K562 (cell line): Measurements from ENCODE around the gene SELENOO. TPM values are rescaled to one million over a fixed set of nuclear protein-coding genes. Genes with fewer than 3 reads are reported as not detected.
A peak's percentile ranks its signal among the peaks of the same experiment; 100 is the strongest.

Experiments
- ATAC-seq: fragments of 200-7000 bp; cut with Tn5 transposase; 3 replicates; pipeline ENCODE4 v1.9.1; 2020; ENCODE audit warnings: moderate library complexity
- BruUV-seq: library from RNA; stranded (reverse); fragments of 400-500 nt; replicated peaks from 2 replicates; lab custom pipeline; 2021; lab: Mats Ljungman, UMichigan
- CTCF ChIA-PET: fragments of 300-600 bp; formaldehyde crosslinking; extraction: SDS; loops from one replicate; lab custom pipeline; 2021; ENCODE audit warnings: low intra/inter-chr PET ratio; lab: Yijun Ruan, JAX
- POLR2A ChIA-PET: fragments of 300-600, 350-650 bp; sonication (Branson Sonifier 250); formaldehyde crosslinking; extraction: SDS; loops from one replicate; lab custom pipeline; 2021; ENCODE audit warnings: antibody characterized with exemption, inconsistent platforms; lab: Yijun Ruan, JAX
- DNase-seq, 4 experiments: peaks; one replicate each; pipeline versions ENCODE4 v3.0.0 to v3.0.0-alpha.2; 2011 to 2018; ENCODE audit warnings: low spot score in 3 of 4, mixed read lengths in 3 of 4; ENCODE audit errors: extremely low read depth in 1 of 4
- FAIRE-seq: peaks from 2 replicates; lab custom pipeline; 2011; peaks lifted over from hg19 to GRCh38; lab: Jason Lieb, UNC
- H2AFZ ChIP-seq: 2 replicates; pipeline ENCODE4 v1.6.0; 2011; ENCODE audit warnings: low read depth, low read length, control low read depth, inconsistent platforms
- H3K27ac ChIP-seq: fragments of 200-600 bp; 3 replicates; pipeline ENCODE4 v1.8.0; 2011; ENCODE audit warnings: low read depth, mild to moderate bottlenecking, control low read depth, inconsistent platforms, low read length, moderate library complexity, mixed read lengths; ENCODE audit errors: extremely low read depth
- H3K27me3 ChIP-seq, 2 experiments: fragments of 300-600 bp in 1 of 2; 2 replicates in 1 of 2; 3 replicates in 1 of 2; pipeline versions ENCODE4 v1.6.0 to v1.8.0; 2011; ENCODE audit warnings: inconsistent platforms in 2 of 2, low read length in 2 of 2, mild to moderate bottlenecking in 1 of 2, mixed read lengths in 1 of 2, moderate library complexity in 1 of 2; ENCODE audit not compliant: control insufficient read depth in 2 of 2, insufficient read depth in 2 of 2
- H3K36me3 ChIP-seq: fragments of 300-600 bp; 3 replicates; pipeline ENCODE4 v1.8.0; 2011; ENCODE audit warnings: mild to moderate bottlenecking, low read length, inconsistent platforms; ENCODE audit not compliant: control insufficient read depth, insufficient read depth
- H3K4me1 ChIP-seq, 2 experiments: fragments of 200-600 bp in 1 of 2; replicated peaks in 1 of 2; 2 replicates in 1 of 2; 3 replicates in 1 of 2; pipeline versions ENCODE4 v1.5.1 to v1.8.0; 2011; ENCODE audit warnings: inconsistent platforms in 2 of 2, low read length in 2 of 2, mild to moderate bottlenecking in 1 of 2, mixed read lengths in 1 of 2, moderate library complexity in 1 of 2; ENCODE audit not compliant: control insufficient read depth in 2 of 2, insufficient read depth in 2 of 2
- H3K4me2 ChIP-seq: 2 replicates; pipeline ENCODE4 v1.6.1; 2011; ENCODE audit warnings: low read length, control low read depth, inconsistent platforms, mixed read lengths; ENCODE audit not compliant: insufficient read depth
- H3K4me3 ChIP-seq: fragments of 200-600 bp; sonication (generic), shearing (Covaris generic); 2 replicates; pipeline ENCODE4 v1.5.1; 2016; ENCODE audit warnings: control low read depth, inconsistent platforms
- H3K79me2 ChIP-seq: fragments of 200-600 bp; 3 replicates; pipeline ENCODE4 v1.8.0; 2011; ENCODE audit warnings: low read length, inconsistent platforms; ENCODE audit not compliant: control insufficient read depth, insufficient read depth
- H3K9ac ChIP-seq, 2 experiments: 2 replicates each; pipeline versions ENCODE4 v1.6.0 to v1.6.1; 2011; ENCODE audit warnings: low read depth in 2 of 2, low read length in 2 of 2, control low read depth in 1 of 2, inconsistent platforms in 1 of 2, mild to moderate bottlenecking in 1 of 2, mixed read lengths in 1 of 2; ENCODE audit not compliant: insufficient read depth in 1 of 2
- H3K9me1 ChIP-seq: one replicate; pipeline ENCODE4 v1.6.0; 2011; ENCODE audit warnings: inconsistent platforms, mild to moderate bottlenecking, low read length, moderate library complexity; ENCODE audit not compliant: control insufficient read depth, insufficient read depth
- H3K9me3 ChIP-seq: replicated peaks from 2 replicates; pipeline ENCODE4 v1.5.1; 2011; ENCODE audit warnings: low read depth, low read length, inconsistent platforms; ENCODE audit not compliant: control insufficient read depth, insufficient read depth
- H4K20me1 ChIP-seq: replicated peaks from 2 replicates; pipeline ENCODE4 v1.6.1; 2011; ENCODE audit warnings: low read length, inconsistent platforms, mixed read lengths; ENCODE audit not compliant: control insufficient read depth, insufficient read depth
- CREM ChIP-seq: IDR thresholded peaks from 2 replicates; pipeline ENCODE4 v1.6.1; 2014; ENCODE audit warnings: antibody characterized with exemption, low read depth
- CXXC5 ChIP-seq: fragments of 250-450 bp; sonication (Bioruptor Pico); IDR thresholded peaks from 2 replicates; pipeline ENCODE4 v1.8.0; 2022; ENCODE audit warnings: inconsistent platforms, mild to moderate bottlenecking, moderate library complexity
- HNRNPK ChIP-seq: fragments of 200-400 bp; formaldehyde crosslinking; IDR thresholded peaks from one replicate; pipeline ENCODE4 v1.6.1; 2018; ENCODE audit warnings: mild to moderate bottlenecking, low read depth, low read length; ENCODE audit not compliant: poor library complexity, severe bottlenecking
- L3MBTL2 ChIP-seq: fragments of 450-650 bp; IDR thresholded peaks from 2 replicates; pipeline ENCODE4 v1.6.1; 2016; ENCODE audit warnings: mild to moderate bottlenecking, moderate library complexity
- LCOR ChIP-seq: sonication (generic); formaldehyde crosslinking; IDR thresholded peaks from 2 replicates; pipeline ENCODE4 v1.8.0; 2022; ENCODE audit warnings: mild to moderate bottlenecking, missing genetic modification reagents
- MTA3 ChIP-seq: fragments of 450-650 bp; formaldehyde crosslinking; IDR thresholded peaks from 2 replicates; pipeline ENCODE4 v1.6.1; 2017; ENCODE audit warnings: mild to moderate bottlenecking, borderline replicate concordance
- PATZ1 ChIP-seq: fragments of 250-450 bp; sonication (Bioruptor Pico); IDR thresholded peaks from 2 replicates; pipeline ENCODE4 v1.5.0; 2020; ENCODE audit warnings: mild to moderate bottlenecking, borderline replicate concordance
- POLR2G ChIP-seq: fragments of 200-400 bp; formaldehyde crosslinking; IDR thresholded peaks from 2 replicates; pipeline ENCODE4 v1.6.1; 2017; ENCODE audit warnings: low read depth, mild to moderate bottlenecking, antibody characterized with exemption, low read length, moderate library complexity
- RBFOX2 ChIP-seq: fragments of 200-400 bp; formaldehyde crosslinking; IDR thresholded peaks from 2 replicates; pipeline ENCODE4 v1.6.1; 2017; ENCODE audit warnings: low read depth, mild to moderate bottlenecking, low read length, moderate library complexity
- YY1 ChIP-seq, 3 experiments: IDR thresholded peaks; 2 replicates each; pipeline ENCODE4 v1.6.1; 2011; ENCODE audit warnings: low read length in 2 of 3, mild to moderate bottlenecking in 2 of 3, moderate library complexity in 2 of 3, borderline replicate concordance in 1 of 3, control low read depth in 1 of 3, low read depth in 1 of 3; ENCODE audit not compliant: insufficient read depth in 3 of 3, insufficient replicate concordance in 2 of 3, control insufficient read depth in 1 of 3, insufficient read length in 1 of 3; ENCODE audit errors: extremely low read depth in 1 of 3
- ZNF324 ChIP-seq: fragments of 250-450 bp; sonication (Bioruptor Pico); IDR thresholded peaks from 2 replicates; pipeline ENCODE4 v1.4.0; 2020; ENCODE audit warnings: mild to moderate bottlenecking
- WGBS: fragments of 100-300 bp; shearing (Covaris generic); methylation state at CpG from one replicate; pipeline ENCODE4 v1.1.6; 2016; ENCODE audit warnings: low coverage, mixed read lengths; ENCODE audit not compliant: insufficient coverage; ENCODE audit errors: missing lambda C conversion rate; 5-methylcytosine and 5-hydroxymethylcytosine counted together
- in situ Hi-C: fragments of 300-500 bp; cut with MboI; formaldehyde crosslinking; loops from 4 replicates; pipeline ENCODE4 v1.15.0; 2018; ENCODE audit warnings: inconsistent platforms, mixed read lengths
- intact Hi-C: fragments of 100-400 bp; cut with micrococcal nuclease; formaldehyde crosslinking; loops from 2 replicates; pipeline ENCODE4 v1.14.2; 2022
- polyA plus RNA-seq, 8 experiments: library from polyadenylated mRNA; depleted of rRNA in 4 of 8; stranded (reverse) in 5 of 8; unstranded in 3 of 8; fragments of >200 nt; fragmentation: Nextera tagmentation in 2 of 8; fragmentation: Illumina TruSeq in 1 of 8; extraction: Ambion mirVana in 2 of 8; extraction: Trizol in 1 of 8; gene quantifications; 2 replicates each; pipeline versions ENCODE4 v1.2.1 to v1.2.3, GENCODE V29; 2011 to 2014; ENCODE audit warnings: inconsistent platforms in 1 of 8, missing spikeins in 1 of 8
- total RNA-seq, 7 experiments: library from RNA; depleted of rRNA in 6 of 7; stranded (reverse); fragments of >200 nt in 6 of 7; fragmentation: Illumina TruSeq in 2 of 7; extraction: Trizol in 2 of 7; gene quantifications; 2 replicates each; pipeline versions ENCODE4 v1.2.1 to v1.2.3, GENCODE V29; 2011 to 2021; ENCODE audit warnings: low replicate concordance in 1 of 7

SELENOO gene
- total and polyA plus RNA-seq, 9 of the 15 experiments (the other 6 are each of a cell fraction or from before 2014, with no cell fraction given), result 0.37 to 24.9 (median 8.3) TPM

GRCh38 chr22:50169181-50169759, 31.5 kb upstream of the SELENOO start:
- Histone ChIP-seq H3K36me3 (no peaks in the 10 kb centered on the region), H3K9me1 (no peaks in the 10 kb centered on the region), H3K4me2 (peak overlapping the region; percentile 7), H3K27me3 (0 out of 5 replicates have a peak, but pooled peaks cover 0 to 3% of the 10 kb centered on the region in 2 experiments), H3K79me2 (no peaks in the 10 kb centered on the region), H3K4me3 (no peak overlapping the region; the same call in 1 of the 2 replicates), H3K9ac (peak overlapping the region in 1 of 2 experiments; percentile 87; a peak in 3 of 4 replicates), H3K4me1 (peaks cover 10 to 42% of the 10 kb centered on the region in 2 experiments; a peak in 4 of 5 replicates), H3K27ac (peak overlapping the region; percentile 65; the same call in 2 of the 3 replicates), H3K9me3 (no peaks in the 10 kb centered on the region), H2AFZ (no peak overlapping the region), H4K20me1 (no peaks in the 10 kb centered on the region)
- ChIA-PET POLR2A (interaction anchor here (0.5 kb wide), 1 partner anchor 20 kb away, joined by 3 read pairs; no protein-coding TSS in a partner anchor), CTCF (no interaction called here)
- in situ Hi-C loops (no loop called here), intact Hi-C loops (no loop called here)
- no TSS peak for BruUV-seq
- ATAC-seq (no peak), FAIRE-seq (peak; percentile 32), DNase-seq (no peak)
- WGBS, result 36% methylated on average over 23 of the region's 36 CpGs
- TF ChIP-seq LCOR (CRISPR knock-in tag), result no peak
- TF ChIP-seq L3MBTL2, result peak; percentile 16; the same call in 1 of the 2 replicates

GRCh38 chr22:50169774-50170341, 31.0 kb upstream of the SELENOO start:
- POLR2A ChIA-PET, result interaction anchor here (0.5 kb wide), 1 partner anchor 20 kb away, joined by 3 read pairs; no protein-coding TSS in a partner anchor
- no peak for FAIRE-seq
- no peaks in the 10 kb centered on the region for H3K9me3 ChIP-seq
- no peak overlapping the region for H2AFZ ChIP-seq
- CTCF ChIA-PET, result interaction anchor here (0.6 kb wide), 1 partner anchor 41 kb away, joined by 3 read pairs; no protein-coding TSS in a partner anchor
- peak overlapping the region; percentile 65; the same call in 2 of the 3 replicates for H3K27ac ChIP-seq
- in situ Hi-C loops (no loop called here), intact Hi-C loops (no loop called here)
- H3K9me1 ChIP-seq, result no peaks in the 10 kb centered on the region
- WGBS, result 3% methylated on average over 11 of the region's 70 CpGs
- H3K4me1 ChIP-seq, result peaks cover 10 to 47% of the 10 kb centered on the region in 2 experiments; a peak in 4 of 5 replicates
- H3K36me3 ChIP-seq, result no peaks in the 10 kb centered on the region
- H3K4me2 ChIP-seq, result no peak overlapping the region; the same call in 1 of the 2 replicates
- no peaks in the 10 kb centered on the region for H4K20me1 ChIP-seq
- no peaks in the 10 kb centered on the region for H3K79me2 ChIP-seq
- H3K9ac ChIP-seq, result peak overlapping the region; percentile 46 to 87; a peak in 3 of 4 replicates
- no TSS peak for BruUV-seq
- peak overlapping the region; percentile 34 for H3K4me3 ChIP-seq
- no peaks in the 10 kb centered on the region for H3K27me3 ChIP-seq
- DNase-seq, result peak; percentile 75 to 84 (median 79)
- peak; percentile 80 for ATAC-seq
- TF ChIP-seq CREM, result peak; percentile 51; the same call in 1 of the 2 replicates
- peak; percentile 77 for TF ChIP-seq CXXC5
- TF ChIP-seq ZNF324 (CRISPR knock-in tag), result no peak
- TF ChIP-seq PATZ1, result no peak
- TF ChIP-seq RBFOX2, result peak; percentile 61
- peak; percentile 15 for TF ChIP-seq HNRNPK
- TF ChIP-seq MTA3, result no peak
- TF ChIP-seq POLR2G, result peak; percentile 63
- peak in 1 of 3 experiments; percentile 10 for TF ChIP-seq YY1 (IDR thresholded peaks at IDR 0.05; ENCODE audit: borderline replicate concordance in 1 of 3, control insufficient read depth in 1 of 3, extremely low read depth in 1 of 3, insufficient read depth in 3 of 3, insufficient read length in 1 of 3, insufficient replicate concordance in 2 of 3, low read depth in 1 of 3, low read length in 2 of 3)
